ENCODE data around the gene ZNF503. TPM values are rescaled to one million over a fixed set of nuclear protein-coding genes. Genes with fewer than 3 reads are reported as not detected.

Gene ZNF503
- polyA plus RNA-seq, 2 of the 4 experiments (the other 2 are of a cell fraction): 0.54 to 12.8 TPM

DNA sequence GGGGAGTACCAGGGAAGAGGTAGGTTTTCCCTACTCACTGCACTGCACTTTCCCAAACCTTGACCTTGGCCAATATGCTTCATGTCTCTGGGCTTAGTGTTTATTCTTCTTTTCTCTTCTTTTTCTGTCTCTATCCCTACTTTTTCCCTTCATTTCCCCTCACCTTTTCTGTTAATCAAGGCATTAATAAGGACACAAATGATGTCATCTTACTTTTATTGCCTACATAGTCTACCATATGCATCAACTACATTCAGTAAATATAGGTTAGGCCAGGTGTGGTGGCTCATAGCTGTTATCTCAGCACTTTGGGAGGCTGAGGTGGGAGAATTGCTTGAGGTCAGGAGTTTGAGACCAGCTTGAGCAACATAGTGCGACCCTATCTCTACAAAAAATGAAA, 13.0 kb upstream of the ZNF503 start:
- Histone ChIP-seq H3K4me1 (peaks cover 11% of the 10 kb centered on the region; the same call in 2 of the 3 replicates), H3K4me2 (no peak overlapping the region), H3K9me3 (no peaks in the 10 kb centered on the region), H3K4me3 (no peak overlapping the region), H3K27ac (no peak overlapping the region)
- FAIRE-seq: no peak
- DNase-seq (ENCODE audit: low read depth in 1 of 2, low spot score in 1 of 2): no peak
- ChIA-PET POLR2A (interaction anchor here (1.1 kb wide), 1 partner anchor 13 kb away, joined by 5 read pairs; the partner anchor contains the start of gene ZNF503), CTCF (interaction anchor here (0.9 to 1.3 kb wide), 2 partner anchors 13 kb away, joined by 3 read pairs; partner anchors contain the start of gene ZNF503)
- ATAC-seq: no peak
- WGBS (ENCODE audit: missing lambda C conversion rate): 28% methylated on average over 1 of the region's 1 CpG
- TF ChIP-seq JUN (IDR thresholded peaks at IDR 0.05) (no peak), SREBF2 (IDR thresholded peaks at IDR 0.05) (no peak), CBX8 (IDR thresholded peaks at IDR 0.05) (no peak), KDM1A (IDR thresholded peaks at IDR 0.05; ENCODE audit: low read depth) (no peak)
- TF ChIP-seq, protein P1, sequence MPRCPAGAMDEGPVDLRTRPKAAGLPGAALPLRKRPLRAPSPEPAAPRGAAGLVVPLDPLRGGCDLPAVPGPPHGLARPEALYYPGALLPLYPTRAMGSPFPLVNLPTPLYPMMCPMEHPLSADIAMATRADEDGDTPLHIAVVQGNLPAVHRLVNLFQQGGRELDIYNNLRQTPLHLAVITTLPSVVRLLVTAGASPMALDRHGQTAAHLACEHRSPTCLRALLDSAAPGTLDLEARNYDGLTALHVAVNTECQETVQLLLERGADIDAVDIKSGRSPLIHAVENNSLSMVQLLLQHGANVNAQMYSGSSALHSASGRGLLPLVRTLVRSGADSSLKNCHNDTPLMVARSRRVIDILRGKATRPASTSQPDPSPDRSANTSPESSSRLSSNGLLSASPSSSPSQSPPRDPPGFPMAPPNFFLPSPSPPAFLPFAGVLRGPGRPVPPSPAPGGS (IDR thresholded peaks at IDR 0.05): no peak

- Histone ChIP-seq H3K27ac (peak overlapping the region in 1 of 2 experiments; percentile 98; a peak in 3 of 6 replicates), H3K4me2 (peak overlapping the region; percentile 99), H3K4me3 (no peak overlapping the region; the same call in 2 of the 3 replicates), H3K4me1 (peaks cover 3% of the 10 kb centered on the region; the same call in 1 of the 3 replicates), H3K9me3 (no peaks in the 10 kb centered on the region)
- ATAC-seq (no peak), DNase-seq (ENCODE audit: low read depth in 1 of 2, low spot score in 1 of 2) (no peak), FAIRE-seq (no peak)
- TF ChIP-seq, protein P2, sequence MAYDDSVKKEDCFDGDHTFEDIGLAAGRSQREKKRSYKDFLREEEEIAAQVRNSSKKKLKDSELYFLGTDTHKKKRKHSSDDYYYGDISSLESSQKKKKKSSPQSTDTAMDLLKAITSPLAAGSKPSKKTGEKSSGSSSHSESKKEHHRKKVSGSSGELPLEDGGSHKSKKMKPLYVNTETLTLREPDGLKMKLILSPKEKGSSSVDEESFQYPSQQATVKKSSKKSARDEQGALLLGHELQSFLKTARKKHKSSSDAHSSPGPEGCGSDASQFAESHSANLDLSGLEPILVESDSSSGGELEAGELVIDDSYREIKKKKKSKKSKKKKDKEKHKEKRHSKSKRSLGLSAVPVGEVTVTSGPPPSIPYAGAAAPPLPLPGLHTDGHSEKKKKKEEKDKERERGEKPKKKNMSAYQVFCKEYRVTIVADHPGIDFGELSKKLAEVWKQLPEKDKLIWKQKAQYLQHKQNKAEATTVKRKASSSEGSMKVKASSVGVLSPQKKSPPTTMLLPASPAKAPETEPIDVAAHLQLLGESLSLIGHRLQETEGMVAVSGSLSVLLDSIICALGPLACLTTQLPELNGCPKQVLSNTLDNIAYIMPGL (CRISPR knock-in tag; IDR thresholded peaks at IDR 0.05; ENCODE audit: borderline replicate concordance): no peak
- TF ChIP-seq ZFP36 (IDR thresholded peaks at IDR 0.05; ENCODE audit: borderline replicate concordance, partially characterized antibody) (no peak), FOSB (CRISPR knock-in tag; IDR thresholded peaks at IDR 0.05) (no peak), ELK1 (IDR thresholded peaks at IDR 0.05; ENCODE audit: low read depth, low read length) (no peak), RARB (CRISPR knock-in tag; IDR thresholded peaks at IDR 0.05) (no peak), KDM1A (IDR thresholded peaks at IDR 0.05; ENCODE audit: low read depth) (no peak), HOXB5 (CRISPR knock-in tag; IDR thresholded peaks at IDR 0.05) (no peak), ZNF302 (CRISPR knock-in tag; IDR thresholded peaks at IDR 0.05) (no peak), RAD21 (conservative IDR thresholded peaks at IDR 0.05 in 1 of 2, IDR thresholded peaks at IDR 0.05 in 1 of 2) (no peak)
- TF ChIP-seq, protein P3, sequence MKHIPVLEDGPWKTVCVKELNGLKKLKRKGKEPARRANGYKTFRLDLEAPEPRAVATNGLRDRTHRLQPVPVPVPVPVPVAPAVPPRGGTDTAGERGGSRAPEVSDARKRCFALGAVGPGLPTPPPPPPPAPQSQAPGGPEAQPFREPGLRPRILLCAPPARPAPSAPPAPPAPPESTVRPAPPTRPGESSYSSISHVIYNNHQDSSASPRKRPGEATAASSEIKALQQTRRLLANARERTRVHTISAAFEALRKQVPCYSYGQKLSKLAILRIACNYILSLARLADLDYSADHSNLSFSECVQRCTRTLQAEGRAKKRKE (CRISPR knock-in tag; IDR thresholded peaks at IDR 0.05; ENCODE audit: low read depth): no peak
- 74% methylated on average over 10 of the region's 10 CpGs for WGBS (ENCODE audit: missing lambda C conversion rate)
- POLR2A ChIA-PET: interaction anchor here (0.8 to 1.4 kb wide), 3 partner anchors 20 to 59 kb away, joined by 4 to 5 read pairs (median 4); partner anchors contain the start of gene LRMDA
- CTCF ChIA-PET: interaction anchor here (1.0 to 2.8 kb wide), 4 partner anchors 11 to 618 kb away, joined by 3 to 8 read pairs (median 4); no protein-coding TSS in a partner anchor
Measured at GRCh38 chr10:75410132-75411005, 8.8 kb upstream of the ZNF503 start.

Data from A549 (cell line).